AG04450 (cell line): ENCODE measurements around the gene GMPPA. TPM values are rescaled to one million over a fixed set of nuclear protein-coding genes. Genes with fewer than 3 reads are reported as not detected.

ENCODE experiments used
- CTCF ChIA-PET: fragments of 300-600, 350-600 bp; formaldehyde crosslinking; extraction: SDS; loops from one replicate; lab custom pipeline; 2022; ENCODE audit warnings: antibody characterized with exemption, inconsistent platforms; lab: Charles Lee
- POLR2A ChIA-PET: fragments of 350-600 bp; formaldehyde crosslinking; extraction: SDS; loops from one replicate; lab custom pipeline; 2021; ENCODE audit warnings: antibody characterized with exemption, inconsistent platforms; lab: Yijun Ruan, JAX
- DNase-seq: peaks from one replicate; pipeline ENCODE4 v3.0.0-alpha.2; 2011; ENCODE audit warnings: low read depth, low spot score
- H3K27ac ChIP-seq: one replicate; pipeline ENCODE4 v1.5.1; 2012; ENCODE audit warnings: low read depth, low read length, control low read depth
- H3K27me3 ChIP-seq: one replicate; pipeline ENCODE4 v1.6.0; 2012; ENCODE audit warnings: low read length; ENCODE audit not compliant: control insufficient read depth, insufficient read depth
- H3K4me3 ChIP-seq: 2 replicates; pipeline ENCODE4 v1.5.1; 2011; ENCODE audit warnings: mild to moderate bottlenecking, low read depth, low read length, control low read depth
- H3K9me3 ChIP-seq: 2 replicates; pipeline ENCODE4 v1.5.1; 2012; ENCODE audit warnings: low read length; ENCODE audit not compliant: control insufficient read depth, insufficient read depth
- polyA plus RNA-seq: library from polyadenylated mRNA; depleted of rRNA; stranded (reverse); fragments of >200 nt; gene quantifications from 2 replicates; pipeline ENCODE4 v1.2.3, GENCODE V29; 2011; rRNA removed
- small RNA-seq: library from RNA; depleted of rRNA; stranded (forward); fragments of <200 nt; gene quantifications from one replicate; pipeline ENCODE3, GENCODE V24; 2012; ENCODE audit warnings: low read depth; ENCODE audit not compliant: insufficient read length
- TF ChIP-seq, protein P1 (sequence below): IDR thresholded peaks from 2 replicates; pipeline ENCODE4 v1.5.1; 2011; ENCODE audit warnings: low read depth, low read length, control low read depth, inconsistent platforms

The GMPPA gene
- polyA plus RNA-seq, 1 experiment = 90.1 TPM

DNA sequence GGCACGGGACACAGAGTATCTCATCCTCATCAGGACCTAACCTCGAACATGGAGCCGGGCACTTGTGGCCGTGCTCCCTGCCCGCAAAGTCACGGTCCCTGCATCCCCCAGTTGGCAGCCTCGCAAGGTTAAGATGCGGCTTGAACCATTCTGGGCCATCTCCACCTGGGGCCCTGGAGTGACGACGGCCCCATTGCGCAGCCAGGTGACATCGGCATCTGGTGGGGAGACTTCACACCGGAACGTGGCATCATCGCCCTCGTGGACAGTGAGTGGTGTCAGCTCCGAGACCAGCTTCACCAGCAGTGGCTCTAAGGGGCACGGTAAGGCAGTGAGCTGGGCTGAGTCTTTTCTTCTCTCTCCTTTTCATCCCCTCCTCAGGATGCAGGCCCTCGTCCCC lies 57.7 kb downstream of the GMPPA start:
- ChIA-PET POLR2A (no interaction called here), CTCF (no interaction called here)
- Histone ChIP-seq H3K27me3 (peaks cover 9% of the 10 kb centered on the region), H3K4me3 (no peak overlapping the region), H3K9me3 (peaks cover 4% of the 10 kb centered on the region; the same call in 1 of the 2 replicates), H3K27ac (no peak overlapping the region)
- TF ChIP-seq, protein P1, sequence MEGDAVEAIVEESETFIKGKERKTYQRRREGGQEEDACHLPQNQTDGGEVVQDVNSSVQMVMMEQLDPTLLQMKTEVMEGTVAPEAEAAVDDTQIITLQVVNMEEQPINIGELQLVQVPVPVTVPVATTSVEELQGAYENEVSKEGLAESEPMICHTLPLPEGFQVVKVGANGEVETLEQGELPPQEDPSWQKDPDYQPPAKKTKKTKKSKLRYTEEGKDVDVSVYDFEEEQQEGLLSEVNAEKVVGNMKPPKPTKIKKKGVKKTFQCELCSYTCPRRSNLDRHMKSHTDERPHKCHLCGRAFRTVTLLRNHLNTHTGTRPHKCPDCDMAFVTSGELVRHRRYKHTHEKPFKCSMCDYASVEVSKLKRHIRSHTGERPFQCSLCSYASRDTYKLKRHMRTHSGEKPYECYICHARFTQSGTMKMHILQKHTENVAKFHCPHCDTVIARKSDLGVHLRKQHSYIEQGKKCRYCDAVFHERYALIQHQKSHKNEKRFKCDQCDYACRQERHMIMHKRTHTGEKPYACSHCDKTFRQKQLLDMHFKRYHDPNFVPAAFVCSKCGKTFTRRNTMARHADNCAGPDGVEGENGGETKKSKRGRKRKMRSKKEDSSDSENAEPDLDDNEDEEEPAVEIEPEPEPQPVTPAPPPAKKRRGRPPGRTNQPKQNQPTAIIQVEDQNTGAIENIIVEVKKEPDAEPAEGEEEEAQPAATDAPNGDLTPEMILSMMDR = no peak
- DNase-seq = no peak

Small RNA genes within 50 kb of the gene (small RNA-seq; reads per million reads assigned to genes)
- not detected for gene MIR3132

Other genes starting within 250 kb of the GMPPA start
- not detected in 2 replicates for gene TUBA4B, start 245.6 kb upstream of the GMPPA start, polyA plus RNA-seq
- 22.4 and 22.6 TPM in 2 replicates for gene TUBA4A, start 245.0 kb upstream of the GMPPA start, polyA plus RNA-seq
- gene DNAJB2, start 219.5 kb upstream of the GMPPA start, polyA plus RNA-seq = 40.6 and 41.1 TPM in 2 replicates
- 11.7 and 15.1 TPM in 2 replicates for gene PTPRN, start 189.5 kb upstream of the GMPPA start, polyA plus RNA-seq
- gene RESP18, start 166.1 kb upstream of the GMPPA start, polyA plus RNA-seq = not detected in 2 replicates
- 41.5 and 71.2 TPM in 2 replicates for gene DNPEP, start 111.0 kb upstream of the GMPPA start, polyA plus RNA-seq
- 19.8 and 24.9 TPM in 2 replicates for gene DES, start 80.5 kb upstream of the GMPPA start, polyA plus RNA-seq
- 28.0 and 32.8 TPM in 2 replicates for gene SPEG, start 64.0 kb upstream of the GMPPA start, polyA plus RNA-seq
- not detected in 2 replicates for gene ASIC4, start 15.6 kb downstream of the GMPPA start, polyA plus RNA-seq
- 24.4 and 37.2 TPM in 2 replicates for gene CHPF, start 44.9 kb downstream of the GMPPA start, polyA plus RNA-seq
- gene TMEM198, start 45.1 kb downstream of the GMPPA start, polyA plus RNA-seq = 0.83 and 1.2 TPM in 2 replicates
- 35.5 and 46.8 TPM in 2 replicates for gene OBSL1, start 72.6 kb downstream of the GMPPA start, polyA plus RNA-seq
- 0.12 and 0.29 TPM in 2 replicates for gene INHA, start 73.4 kb downstream of the GMPPA start, polyA plus RNA-seq
- gene STK11IP, start 99.0 kb downstream of the GMPPA start, polyA plus RNA-seq = 7.7 and 11.8 TPM in 2 replicates
- gene SLC4A3, start 128.7 kb downstream of the GMPPA start, polyA plus RNA-seq = 3.3 and 5.2 TPM in 2 replicates